PFSK-1 (cell line): ENCODE results near the gene OR8B3.

ENCODE experiments used
- POLR2AphosphoS5 ChIP-seq: IDR thresholded peaks from 2 replicates; pipeline ENCODE4 v1.6.1; 2012; ENCODE audit warnings: low read depth, mild to moderate bottlenecking, control low read depth, low read length, moderate library complexity
- REST ChIP-seq, 2 experiments: IDR thresholded peaks; 2 replicates each; pipeline versions ENCODE4 v1.6.1 to v1.8.0; 2011 to 2012; ENCODE audit warnings: low read depth in 2 of 2, low read length in 2 of 2, control low read depth in 1 of 2, inconsistent platforms in 1 of 2, mild to moderate bottlenecking in 1 of 2, moderate library complexity in 1 of 2; ENCODE audit not compliant: insufficient read depth in 1 of 2

DNA sequence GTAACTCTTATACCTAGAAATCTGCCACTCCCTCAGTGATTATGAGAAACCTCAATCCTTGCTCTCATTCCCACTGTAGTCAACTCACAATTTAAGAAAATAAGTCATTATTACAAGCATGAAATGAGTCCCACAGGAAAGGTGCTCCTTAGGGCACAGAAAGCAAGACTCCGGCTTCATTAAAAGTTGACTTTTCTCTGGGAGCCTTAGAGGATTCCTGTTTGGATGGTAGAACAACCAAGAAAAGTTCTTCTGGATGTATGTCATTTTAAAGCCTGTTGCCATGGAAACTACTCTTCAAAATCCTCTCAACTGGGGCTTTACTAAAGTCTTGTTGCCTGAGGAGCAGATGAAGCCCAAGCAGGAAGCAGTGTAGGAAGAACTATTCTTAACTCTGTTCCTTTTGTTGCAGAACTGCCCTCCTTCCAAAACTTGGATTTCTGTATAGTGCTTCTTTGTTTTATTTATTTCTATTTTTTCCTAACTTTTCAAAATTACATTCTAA is 46.9 kb upstream of the OR8B3 start, which contains the start of gene OR8B8:
- no peak for TF ChIP-seq POLR2AphosphoS5
- TF ChIP-seq REST (IDR thresholded peaks at IDR 0.05; ENCODE audit: insufficient read depth in 1 of 2, low read depth in 2 of 2, low read length in 2 of 2), result no peak
